Suprapubic skin (tissue), 4 donors: ENCODE results near the gene FAM83E. TPM values are rescaled to one million over a fixed set of nuclear protein-coding genes. Genes with fewer than 3 reads are reported as not detected.
A peak's percentile ranks its signal among the peaks of the same experiment; 100 is the strongest.

Experiments
- DNase-seq, 2 donors: peaks; one replicate each; pipeline ENCODE4 v3.0.0-alpha.2; 2019; ENCODE audit warnings: low spot score in 2 of 2
- H3K27ac ChIP-seq: fragments of 200-600 bp; sonication (generic); one replicate; pipeline ENCODE4 v1.5.1; 2019
- H3K27me3 ChIP-seq: fragments of 200-600 bp; sonication (generic); one replicate; pipeline ENCODE4 v1.5.1; 2019
- H3K36me3 ChIP-seq: fragments of 200-600 bp; sonication (generic); one replicate; pipeline ENCODE4 v1.5.1; 2019
- H3K4me1 ChIP-seq: fragments of 200-600 bp; sonication (generic); one replicate; pipeline ENCODE4 v1.5.1; 2019
- H3K4me3 ChIP-seq: fragments of 200-600 bp; sonication (generic); one replicate; pipeline ENCODE4 v1.5.1; 2019; ENCODE audit warnings: mild to moderate bottlenecking
- H3K9me3 ChIP-seq: fragments of 200-600 bp; sonication (generic); one replicate; pipeline ENCODE4 v1.5.1; 2019
- EP300 ChIP-seq: sonication (generic); formaldehyde crosslinking; IDR thresholded peaks from one replicate; pipeline ENCODE4 v1.6.1; 2017; ENCODE audit warnings: antibody characterized with exemption
- POLR2A ChIP-seq, 2 donors: fragments of 450-650 bp; IDR thresholded peaks; one replicate each; pipeline ENCODE4 v1.6.1; 2017; ENCODE audit warnings: antibody characterized with exemption in 2 of 2, mild to moderate bottlenecking in 2 of 2, moderate library complexity in 2 of 2
- POLR2AphosphoS5 ChIP-seq, 3 donors: sonication (generic); formaldehyde crosslinking; IDR thresholded peaks; one replicate each; pipeline ENCODE4 v1.6.1; 2017; ENCODE audit warnings: antibody characterized with exemption in 3 of 3
- WGBS: methylation state at CpG from one replicate; pipeline ENCODE4 v1.1.5; 2018; 5-methylcytosine and 5-hydroxymethylcytosine counted together
- total RNA-seq, 4 donors: library from RNA; depleted of rRNA; stranded (reverse); fragments of >200 nt; gene quantifications; one replicate each; pipeline ENCODE4 v1.1.0, GENCODE V29; 2016
- TF ChIP-seq, protein P1 (sequence below), 2 donors: fragments of 200-600 bp in 1 of 2; fragments of 450-650 bp in 1 of 2; sonication (generic) in 1 of 2; IDR thresholded peaks; one replicate each; pipeline ENCODE4 v1.5.1; 2016 to 2019; ENCODE audit warnings: antibody characterized with exemption in 2 of 2, mild to moderate bottlenecking in 1 of 2, moderate library complexity in 1 of 2

The FAM83E gene
- total RNA-seq, 4 donors from 2014 or later: 0.87 to 5.1 (median 1.1) TPM

- Histone ChIP-seq H3K4me3 (peak overlapping the region; percentile 7), H3K4me1 (peaks cover 36% of the 10 kb centered on the region), H3K9me3 (no peaks in the 10 kb centered on the region), H3K27me3 (no peaks in the 10 kb centered on the region), H3K36me3 (no peaks in the 10 kb centered on the region), H3K27ac (no peak overlapping the region)
- peak in 1 of 2 donors; percentile 71 for DNase-seq
- 68% methylated on average over 33 of the region's 33 CpGs for WGBS
- TF ChIP-seq POLR2AphosphoS5 (IDR thresholded peaks at IDR 0.05): no peak
- no peak for TF ChIP-seq POLR2A (IDR thresholded peaks at IDR 0.05)
- no peak for TF ChIP-seq EP300
- TF ChIP-seq, protein P1, sequence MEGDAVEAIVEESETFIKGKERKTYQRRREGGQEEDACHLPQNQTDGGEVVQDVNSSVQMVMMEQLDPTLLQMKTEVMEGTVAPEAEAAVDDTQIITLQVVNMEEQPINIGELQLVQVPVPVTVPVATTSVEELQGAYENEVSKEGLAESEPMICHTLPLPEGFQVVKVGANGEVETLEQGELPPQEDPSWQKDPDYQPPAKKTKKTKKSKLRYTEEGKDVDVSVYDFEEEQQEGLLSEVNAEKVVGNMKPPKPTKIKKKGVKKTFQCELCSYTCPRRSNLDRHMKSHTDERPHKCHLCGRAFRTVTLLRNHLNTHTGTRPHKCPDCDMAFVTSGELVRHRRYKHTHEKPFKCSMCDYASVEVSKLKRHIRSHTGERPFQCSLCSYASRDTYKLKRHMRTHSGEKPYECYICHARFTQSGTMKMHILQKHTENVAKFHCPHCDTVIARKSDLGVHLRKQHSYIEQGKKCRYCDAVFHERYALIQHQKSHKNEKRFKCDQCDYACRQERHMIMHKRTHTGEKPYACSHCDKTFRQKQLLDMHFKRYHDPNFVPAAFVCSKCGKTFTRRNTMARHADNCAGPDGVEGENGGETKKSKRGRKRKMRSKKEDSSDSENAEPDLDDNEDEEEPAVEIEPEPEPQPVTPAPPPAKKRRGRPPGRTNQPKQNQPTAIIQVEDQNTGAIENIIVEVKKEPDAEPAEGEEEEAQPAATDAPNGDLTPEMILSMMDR (IDR thresholded peaks at IDR 0.05): no peak
Observed at GRCh38 chr19:48639483-48640375, 24.9 kb upstream of the FAM83E start.

DNA sequence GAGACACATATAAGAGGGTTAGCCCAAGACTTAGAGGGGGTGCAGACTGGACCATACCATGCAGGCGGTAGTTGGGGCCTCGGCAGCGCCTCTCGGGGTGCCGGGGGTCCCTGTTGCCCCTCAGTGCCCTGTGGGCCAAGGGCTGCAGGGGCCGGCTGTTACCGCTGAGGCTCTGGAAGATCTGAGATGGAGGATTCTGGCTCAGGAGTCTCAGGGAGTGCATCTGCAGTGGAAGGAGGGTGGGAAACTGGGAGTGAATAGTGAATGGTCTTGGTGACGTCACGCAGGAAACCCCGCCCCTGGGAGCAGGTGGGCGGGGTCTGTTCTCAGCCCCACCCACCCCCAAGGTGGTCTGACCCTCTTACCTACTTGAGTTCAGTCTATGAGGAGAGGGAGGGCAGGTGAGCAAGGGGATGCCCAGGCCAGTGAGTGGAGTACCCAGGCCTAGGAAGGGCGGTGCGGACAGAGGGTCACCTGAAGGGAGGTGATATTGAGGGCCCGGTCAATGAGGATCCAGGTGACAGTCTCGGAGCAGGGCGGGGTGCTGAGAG is 24.0 kb upstream of the FAM83E start:
- WGBS: 72% methylated on average over 16 of the region's 16 CpGs
- TF ChIP-seq POLR2A (IDR thresholded peaks at IDR 0.05): no peak
- TF ChIP-seq, protein P1 (IDR thresholded peaks at IDR 0.05): no peak
- no peaks in the 10 kb centered on the region for H3K9me3 ChIP-seq
- H3K4me3 ChIP-seq: peak overlapping the region; percentile 82
- no peaks in the 10 kb centered on the region for H3K27me3 ChIP-seq
- peak in 1 of 2 donors; percentile 67 for DNase-seq
- peaks cover 40% of the 10 kb centered on the region for H3K4me1 ChIP-seq
- H3K27ac ChIP-seq: peak overlapping the region; percentile 94
- no peaks in the 10 kb centered on the region for H3K36me3 ChIP-seq

- Histone ChIP-seq H3K4me3 (peak overlapping the region; percentile 82), H3K36me3 (peaks cover under 1% of the 10 kb centered on the region), H3K27ac (peak overlapping the region; percentile 94), H3K27me3 (no peaks in the 10 kb centered on the region), H3K9me3 (no peaks in the 10 kb centered on the region), H3K4me1 (peaks cover 47% of the 10 kb centered on the region)
- peak; percentile 92 to 93 for DNase-seq
- 5% methylated on average over 29 of the region's 29 CpGs for WGBS
- TF ChIP-seq POLR2AphosphoS5 (IDR thresholded peaks at IDR 0.05) (no peak), POLR2A (IDR thresholded peaks at IDR 0.05) (peak in 1 of 2 donors; percentile 31), EP300 (no peak)
- TF ChIP-seq, protein P1 (IDR thresholded peaks at IDR 0.05): peak in 1 of 2 donors; percentile 8
Observed at GRCh38 chr19:48637948-48638830, 23.3 kb upstream of the FAM83E start.

DNA sequence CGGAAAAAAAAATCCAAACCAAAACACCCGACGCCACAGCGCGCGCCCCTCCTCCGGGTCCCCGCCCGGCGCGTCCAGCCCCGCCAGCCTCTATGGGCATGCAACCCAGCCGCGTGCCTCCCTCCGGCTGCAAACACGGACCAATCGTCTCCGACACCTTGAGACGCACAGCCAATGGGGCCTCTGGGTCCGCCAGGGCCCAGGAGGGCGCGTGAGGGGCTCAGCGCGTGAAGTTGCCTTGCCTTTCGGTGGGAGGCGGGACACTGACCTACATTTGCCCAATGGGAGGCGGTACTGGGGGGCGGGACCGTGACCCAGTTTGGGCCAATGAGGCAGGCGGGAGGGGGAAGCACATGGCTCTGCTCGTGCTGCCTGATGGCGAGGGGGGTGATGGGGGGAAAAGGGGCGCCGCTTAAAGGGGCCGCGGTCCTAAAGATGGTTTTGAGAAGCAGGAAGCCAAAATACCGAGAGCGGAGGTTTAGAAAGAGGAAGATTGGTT is 22.6 kb upstream of the FAM83E start:
- no peaks in the 10 kb centered on the region for H3K9me3 ChIP-seq
- TF ChIP-seq POLR2AphosphoS5 (IDR thresholded peaks at IDR 0.05) (peak in 2 of 3 donors; percentile 56 to 83), POLR2A (IDR thresholded peaks at IDR 0.05) (no peak), EP300 (no peak)
- under 1% methylated on average over 12 of the region's 38 CpGs for WGBS
- H3K4me1 ChIP-seq: peaks cover 54% of the 10 kb centered on the region
- peak overlapping the region; percentile 94 for H3K27ac ChIP-seq
- no peaks in the 10 kb centered on the region for H3K27me3 ChIP-seq
- peak overlapping the region; percentile 82 for H3K4me3 ChIP-seq
- DNase-seq: peak; percentile 100
- peaks cover 6% of the 10 kb centered on the region for H3K36me3 ChIP-seq

- TF ChIP-seq, protein P1 (IDR thresholded peaks at IDR 0.05): no peak
- TF ChIP-seq POLR2A (IDR thresholded peaks at IDR 0.05) (no peak), POLR2AphosphoS5 (IDR thresholded peaks at IDR 0.05) (no peak), EP300 (no peak)
- Histone ChIP-seq H3K36me3 (peaks cover 6% of the 10 kb centered on the region), H3K4me1 (peaks cover 58% of the 10 kb centered on the region), H3K27ac (peak within 1 kb of the TSS; percentile 94), H3K27me3 (no peaks in the 10 kb centered on the region), H3K4me3 (peak within 1 kb of the TSS; percentile 82), H3K9me3 (no peaks in the 10 kb centered on the region)
- 0% methylated on average over 18 of the region's 40 CpGs for WGBS
- DNase-seq: no peak
Observed at GRCh38 chr19:48636859-48637448, 22.1 kb upstream of the FAM83E start, which contains the start of gene DBP. Gene DBP (minus strand): TSS chr19:48637379. CDS start chr19:48636994, 385 bp downstream.
